ENCODE data around the gene NOL4. TPM values are rescaled to one million over a fixed set of nuclear protein-coding genes. Genes with fewer than 3 reads are reported as not detected.
"Not testable (repeated sequence)": the region's sequence is repeated elsewhere in the genome, so short reads cannot be mapped to it uniquely, and the experiment has no call there.

The NOL4 gene
- total RNA-seq, 1 donor, result not detected

DNA sequence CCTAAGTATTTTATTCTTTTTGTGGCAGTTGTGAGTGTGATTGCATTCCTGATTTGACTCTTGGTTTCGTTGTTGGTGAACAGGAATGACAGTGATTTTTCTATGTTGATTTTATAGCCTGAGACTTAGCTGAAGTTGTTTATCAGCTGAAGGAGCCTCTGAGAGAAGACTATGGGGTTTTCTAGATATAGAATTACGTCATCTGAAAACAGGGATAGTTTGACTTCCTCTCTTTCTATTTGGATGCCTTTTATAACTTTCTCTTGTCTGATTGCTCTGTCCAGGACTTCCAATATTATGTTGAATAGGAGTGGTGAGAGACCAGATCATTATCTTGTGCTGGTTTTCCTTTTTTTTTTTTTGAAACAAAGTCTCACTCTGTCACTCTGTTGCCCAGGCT, 18.0 kb upstream of the NOL4 start:
- TF ChIP-seq, protein P1, sequence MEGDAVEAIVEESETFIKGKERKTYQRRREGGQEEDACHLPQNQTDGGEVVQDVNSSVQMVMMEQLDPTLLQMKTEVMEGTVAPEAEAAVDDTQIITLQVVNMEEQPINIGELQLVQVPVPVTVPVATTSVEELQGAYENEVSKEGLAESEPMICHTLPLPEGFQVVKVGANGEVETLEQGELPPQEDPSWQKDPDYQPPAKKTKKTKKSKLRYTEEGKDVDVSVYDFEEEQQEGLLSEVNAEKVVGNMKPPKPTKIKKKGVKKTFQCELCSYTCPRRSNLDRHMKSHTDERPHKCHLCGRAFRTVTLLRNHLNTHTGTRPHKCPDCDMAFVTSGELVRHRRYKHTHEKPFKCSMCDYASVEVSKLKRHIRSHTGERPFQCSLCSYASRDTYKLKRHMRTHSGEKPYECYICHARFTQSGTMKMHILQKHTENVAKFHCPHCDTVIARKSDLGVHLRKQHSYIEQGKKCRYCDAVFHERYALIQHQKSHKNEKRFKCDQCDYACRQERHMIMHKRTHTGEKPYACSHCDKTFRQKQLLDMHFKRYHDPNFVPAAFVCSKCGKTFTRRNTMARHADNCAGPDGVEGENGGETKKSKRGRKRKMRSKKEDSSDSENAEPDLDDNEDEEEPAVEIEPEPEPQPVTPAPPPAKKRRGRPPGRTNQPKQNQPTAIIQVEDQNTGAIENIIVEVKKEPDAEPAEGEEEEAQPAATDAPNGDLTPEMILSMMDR (IDR thresholded peaks at IDR 0.05; ENCODE audit: insufficient read depth, low read length), result no peak
- DNase-seq (ENCODE audit: low read depth), result no peak
- H3K4me3 ChIP-seq (ENCODE audit: low read depth, low read length), result no peak overlapping the region

DNA sequence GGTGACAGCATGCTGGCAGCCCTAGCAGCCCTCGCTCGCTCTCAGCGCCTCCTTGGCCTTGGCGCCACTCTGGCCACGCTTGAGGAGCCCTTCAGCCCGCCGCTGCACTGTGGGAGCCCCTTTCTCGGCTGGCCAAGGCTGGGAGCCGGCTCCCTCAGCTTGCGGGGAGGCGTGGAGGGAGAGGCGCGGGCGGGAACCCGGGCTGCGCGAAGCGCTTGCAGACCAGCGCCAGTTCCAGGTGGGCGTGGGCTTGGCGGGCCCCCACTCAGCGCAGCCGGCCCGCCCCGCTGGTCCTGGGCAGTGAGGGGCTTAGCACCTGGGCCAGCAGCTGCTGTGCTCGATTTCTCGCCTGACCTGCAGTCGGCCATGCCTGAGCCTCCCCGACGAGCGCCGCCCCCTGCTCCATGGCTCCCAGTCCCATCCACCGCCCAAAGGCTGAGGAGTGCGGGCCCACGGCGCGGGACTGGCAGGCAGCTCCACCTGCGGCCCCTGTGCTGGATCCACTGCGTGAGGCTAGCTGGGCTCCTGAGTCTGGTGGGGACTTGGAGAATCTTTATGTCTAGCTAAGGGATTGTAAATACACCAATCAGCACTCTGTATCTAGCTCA, 9.2 kb upstream of the NOL4 start:
- DNase-seq (ENCODE audit: low read depth); H3K4me3 ChIP-seq (ENCODE audit: low read depth, low read length): not testable (repeated sequence)

DNA sequence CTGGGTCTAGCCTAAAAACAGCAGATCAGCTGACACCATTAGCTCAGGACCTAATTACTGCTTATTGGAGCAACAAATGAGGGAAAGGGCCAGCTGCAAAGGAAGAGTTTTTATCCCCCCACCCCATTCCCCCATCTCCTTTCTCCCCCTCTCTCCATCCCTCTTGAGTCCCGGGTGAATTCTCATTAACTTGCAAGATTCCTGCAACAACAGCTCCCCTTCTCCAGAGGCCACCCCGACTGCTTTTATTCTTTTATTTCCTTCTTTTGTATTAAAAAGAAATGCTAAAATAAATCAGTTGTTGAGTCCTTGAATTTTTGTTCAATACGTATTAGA, 473 bp upstream of the NOL4 start:
- TF ChIP-seq, protein P1 (IDR thresholded peaks at IDR 0.05; ENCODE audit: insufficient read depth, low read length), result no peak
- DNase-seq (ENCODE audit: low read depth), result no peak
- H3K4me3 ChIP-seq (ENCODE audit: low read depth, low read length), result no peak overlapping the region

DNA sequence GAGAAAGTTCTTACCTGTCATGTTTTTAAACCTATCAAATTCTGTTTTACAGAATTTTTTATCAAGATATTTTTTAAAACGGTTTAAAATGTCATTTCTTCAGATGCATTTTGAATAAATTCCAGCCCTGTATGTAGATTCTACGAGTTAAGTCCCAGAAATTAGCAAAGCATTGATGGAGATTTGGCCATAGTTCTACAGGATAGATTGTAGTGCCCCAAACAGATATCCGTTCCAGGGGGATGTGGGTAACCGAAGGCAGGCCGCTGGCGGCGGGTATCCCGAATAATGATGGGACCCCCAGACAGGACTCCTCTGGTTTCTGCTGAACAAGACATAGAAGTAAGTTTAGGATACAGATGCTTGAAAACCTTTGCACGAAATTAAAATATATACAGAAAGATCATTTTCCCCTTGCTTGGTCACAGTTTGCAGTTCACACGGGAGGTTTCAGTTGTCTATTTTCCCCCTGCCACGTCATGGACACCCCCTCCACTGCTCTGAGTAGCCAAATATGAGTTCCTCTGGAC, 755 bp downstream of the NOL4 start:
- H3K4me3 ChIP-seq (ENCODE audit: low read depth, low read length), result no peak overlapping the region
- peak; percentile 0 for DNase-seq (ENCODE audit: low read depth)
- TF ChIP-seq, protein P1 (IDR thresholded peaks at IDR 0.05; ENCODE audit: insufficient read depth, low read length), result no peak

DNA sequence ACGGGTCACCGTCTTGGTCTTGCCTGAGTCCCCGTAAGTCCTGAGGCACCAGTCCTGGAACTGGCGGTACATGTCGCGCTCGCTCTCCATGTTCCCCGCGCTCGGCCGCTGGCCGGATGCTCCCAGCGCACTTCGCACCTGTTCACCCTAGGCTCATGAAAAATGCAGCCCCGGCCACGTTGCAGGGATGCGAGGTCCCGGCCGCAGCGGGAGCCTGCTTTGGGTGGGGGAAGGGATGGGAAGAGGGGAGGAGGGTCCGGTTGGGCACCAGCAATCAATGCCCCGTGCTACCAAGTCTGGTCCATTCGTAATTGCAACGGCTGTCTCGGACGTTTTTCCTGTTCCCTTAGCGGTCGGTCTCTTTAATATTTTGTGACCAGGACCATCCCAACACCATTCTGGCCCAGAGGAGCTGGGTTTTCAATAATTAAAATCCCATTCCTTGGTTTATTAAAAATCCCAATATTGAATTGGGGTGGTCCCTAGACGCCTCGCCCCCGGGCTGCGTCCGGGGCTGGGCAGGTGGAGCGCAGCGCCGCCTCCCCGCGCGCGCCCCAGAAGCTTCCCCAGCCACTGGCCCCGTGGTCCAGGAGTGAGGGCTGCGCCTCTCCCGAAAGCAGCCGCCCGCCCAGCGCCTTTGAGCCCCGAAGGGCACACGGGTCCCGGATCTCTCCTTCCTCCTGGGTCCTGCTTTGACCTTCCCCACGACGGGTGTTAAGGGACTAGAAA, 1.4 kb downstream of the NOL4 start:
- DNase-seq (ENCODE audit: low read depth), result peak; percentile 0
- TF ChIP-seq, protein P1 (IDR thresholded peaks at IDR 0.05; ENCODE audit: insufficient read depth, low read length), result no peak
- H3K4me3 ChIP-seq (ENCODE audit: low read depth, low read length), result peak overlapping the region; percentile 37

DNA sequence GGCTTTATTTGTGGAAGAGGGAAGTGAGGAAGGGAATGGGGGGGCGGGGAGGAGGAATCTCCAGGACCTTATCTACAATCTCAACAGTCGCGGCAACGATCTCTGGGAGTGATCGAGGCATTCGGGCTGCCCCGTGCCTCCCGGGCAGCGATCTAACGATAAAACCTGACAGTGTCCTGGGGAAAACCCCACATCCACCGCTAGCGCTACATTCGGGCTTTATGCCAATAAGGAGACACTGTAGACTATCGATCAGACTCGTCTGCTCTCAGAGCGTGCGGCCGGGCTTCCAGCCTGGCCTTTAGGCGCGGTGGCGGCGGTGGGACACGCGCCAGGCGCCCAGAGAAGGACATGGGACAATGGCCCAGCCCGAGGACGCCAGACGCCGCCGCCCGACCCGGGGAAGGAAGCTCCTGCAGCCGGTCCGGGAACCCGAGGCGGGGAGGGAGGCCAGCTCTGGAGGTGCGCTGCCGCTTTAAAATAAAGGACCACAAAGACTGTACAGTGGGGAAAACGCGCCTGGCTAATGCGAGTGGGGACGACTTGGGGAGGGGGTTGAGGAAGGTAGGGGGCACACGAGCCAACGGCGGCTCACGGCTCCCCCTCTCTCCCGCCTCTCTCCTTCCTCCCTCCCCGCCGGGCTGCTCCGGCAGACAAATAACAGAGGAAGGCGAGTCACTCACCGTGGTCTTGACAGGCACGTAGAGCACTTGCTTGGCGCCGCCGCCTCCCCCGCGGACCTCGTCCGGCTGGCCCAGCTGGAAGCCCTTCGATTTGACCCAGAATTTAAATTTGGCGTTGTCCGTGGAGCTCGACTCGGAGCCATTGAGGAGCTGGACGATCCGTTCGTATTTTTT, 2.2 kb downstream of the NOL4 start:
- TF ChIP-seq, protein P1 (IDR thresholded peaks at IDR 0.05; ENCODE audit: insufficient read depth, low read length), result no peak
- H3K4me3 ChIP-seq (ENCODE audit: low read depth, low read length), result peak overlapping the region; percentile 37

DNA sequence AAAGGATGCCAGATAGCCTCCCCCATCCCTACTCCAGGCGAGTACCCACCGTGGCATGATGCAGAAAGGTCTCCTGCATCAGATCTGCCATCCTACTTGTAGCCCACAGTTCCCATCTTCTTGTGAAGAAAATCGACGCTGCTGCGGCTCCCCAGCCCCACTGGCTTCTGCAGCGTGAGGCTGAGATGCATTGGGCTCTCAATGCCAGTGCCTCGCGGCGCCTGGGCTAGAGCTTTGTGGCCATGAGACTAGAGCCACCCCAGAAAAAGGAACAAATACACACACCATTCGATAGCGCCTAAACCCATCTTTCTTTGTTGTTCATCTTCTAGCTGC, 2.8 kb downstream of the NOL4 start:
- DNase-seq (ENCODE audit: low read depth), result no peak
- no peak overlapping the region for H3K4me3 ChIP-seq (ENCODE audit: low read depth, low read length)
- TF ChIP-seq, protein P1 (IDR thresholded peaks at IDR 0.05; ENCODE audit: insufficient read depth, low read length), result no peak

More for the DNA sequence above, 2.2 kb downstream of the NOL4 start:
- peak; percentile 1 for DNase-seq (ENCODE audit: low read depth)
